Measurements from ENCODE around the gene CBFA2T3.

Gene CBFA2T3

GRCh38 chr16:89007371-89008249 is 30.6 kb upstream of the CBFA2T3 start:
- no peaks in the 10 kb centered on the region for H3K36me3 ChIP-seq (ENCODE audit: control insufficient read depth, insufficient read depth, low read length)
- H3K4me1 ChIP-seq: no peaks in the 10 kb centered on the region
- TF ChIP-seq CTCF (IDR thresholded peaks at IDR 0.05): no peak
- H3K9me3 ChIP-seq (ENCODE audit: control insufficient read depth, low read length): no peaks in the 10 kb centered on the region
- no peaks in the 10 kb centered on the region for H3K79me2 ChIP-seq
- H3K9ac ChIP-seq: no peak overlapping the region
- no peak overlapping the region for H3K4me3 ChIP-seq (ENCODE audit: low read depth, low read length)
- H3K27ac ChIP-seq: no peak overlapping the region
- H3K4me2 ChIP-seq (ENCODE audit: low read length): no peak overlapping the region
- H3K27me3 ChIP-seq (ENCODE audit: control insufficient read depth, insufficient read depth, low read length): peaks cover 7% of the 10 kb centered on the region
- H2AFZ ChIP-seq: no peak overlapping the region

GRCh38 chr16:89006036-89006752 is 29.2 kb upstream of the CBFA2T3 start:
- Histone ChIP-seq H3K9me3 (ENCODE audit: control insufficient read depth, low read length) (no peaks in the 10 kb centered on the region), H3K4me2 (ENCODE audit: low read length) (no peak overlapping the region), H2AFZ (no peak overlapping the region), H3K27me3 (ENCODE audit: control insufficient read depth, insufficient read depth, low read length) (peaks cover 7% of the 10 kb centered on the region), H3K79me2 (no peaks in the 10 kb centered on the region), H3K4me1 (no peaks in the 10 kb centered on the region), H3K36me3 (ENCODE audit: control insufficient read depth, insufficient read depth, low read length) (no peaks in the 10 kb centered on the region), H3K4me3 (ENCODE audit: low read depth, low read length) (no peak overlapping the region), H3K9ac (no peak overlapping the region), H3K27ac (no peak overlapping the region)
- no peak for TF ChIP-seq CTCF (IDR thresholded peaks at IDR 0.05)

DNA sequence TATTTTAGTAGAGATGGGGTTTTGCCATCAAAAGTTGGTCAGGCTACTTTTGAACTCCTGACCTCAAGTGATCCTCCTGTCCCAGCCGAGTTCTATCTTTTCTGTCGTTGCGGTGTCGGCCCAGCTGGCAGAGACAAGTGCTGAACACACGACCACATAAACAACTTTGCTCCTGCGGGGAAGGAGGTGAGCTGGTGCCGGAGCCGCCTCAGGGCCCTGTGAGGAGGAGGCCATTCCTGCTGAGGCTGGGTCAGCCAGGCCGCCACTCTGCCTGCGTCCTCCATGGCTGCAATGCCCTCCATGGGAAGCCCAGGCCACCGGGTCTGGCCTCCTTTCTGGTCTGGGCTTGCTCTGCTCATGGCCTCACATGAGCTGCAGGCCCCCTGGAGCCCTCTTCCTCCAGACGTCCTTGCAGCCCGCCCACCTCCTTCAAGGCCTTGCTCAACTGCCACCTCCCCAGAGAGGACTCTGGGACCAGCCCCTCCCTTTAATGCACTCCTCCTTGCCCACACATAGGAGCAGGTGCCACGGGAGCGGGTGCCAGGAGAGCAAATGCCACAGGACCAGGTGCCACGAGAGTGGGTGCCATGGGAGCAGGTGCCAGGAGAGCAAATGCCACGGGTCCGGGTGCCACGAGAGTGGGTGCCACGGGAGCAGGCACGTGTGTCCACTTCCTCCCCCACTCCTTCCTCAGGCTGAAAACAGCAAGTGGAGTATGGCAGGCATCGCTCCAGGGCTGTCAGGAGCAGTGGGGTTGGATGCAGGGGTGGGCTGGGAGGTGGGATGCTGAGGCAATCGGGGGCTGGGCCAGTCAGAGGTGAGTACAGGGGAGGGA is 28.4 kb upstream of the CBFA2T3 start:
- Histone ChIP-seq H3K27me3 (ENCODE audit: control insufficient read depth, insufficient read depth, low read length) (peaks cover 13% of the 10 kb centered on the region), H3K36me3 (ENCODE audit: control insufficient read depth, insufficient read depth, low read length) (no peaks in the 10 kb centered on the region), H3K9me3 (ENCODE audit: control insufficient read depth, low read length) (no peaks in the 10 kb centered on the region), H2AFZ (no peak overlapping the region), H3K4me2 (ENCODE audit: low read length) (no peak overlapping the region), H3K4me1 (no peaks in the 10 kb centered on the region), H3K79me2 (no peaks in the 10 kb centered on the region), H3K4me3 (ENCODE audit: low read depth, low read length) (no peak overlapping the region), H3K9ac (no peak overlapping the region), H3K27ac (no peak overlapping the region)
- TF ChIP-seq CTCF (IDR thresholded peaks at IDR 0.05): no peak

GRCh38 chr16:89004209-89004831 is 27.3 kb upstream of the CBFA2T3 start:
- H3K36me3 ChIP-seq (ENCODE audit: control insufficient read depth, insufficient read depth, low read length): no peaks in the 10 kb centered on the region
- H3K4me1 ChIP-seq: no peaks in the 10 kb centered on the region
- H3K27me3 ChIP-seq (ENCODE audit: control insufficient read depth, insufficient read depth, low read length): peaks cover 13% of the 10 kb centered on the region
- no peak overlapping the region for H3K9ac ChIP-seq
- H3K79me2 ChIP-seq: no peaks in the 10 kb centered on the region
- no peaks in the 10 kb centered on the region for H3K9me3 ChIP-seq (ENCODE audit: control insufficient read depth, low read length)
- no peak overlapping the region for H2AFZ ChIP-seq
- no peak overlapping the region for H3K27ac ChIP-seq
- no peak overlapping the region for H3K4me2 ChIP-seq (ENCODE audit: low read length)
- no peak for TF ChIP-seq CTCF (IDR thresholded peaks at IDR 0.05)
- H3K4me3 ChIP-seq (ENCODE audit: low read depth, low read length): no peak overlapping the region

Data from parathyroid adenoma (tissue), 2 donors.